CD4-positive, alpha-beta T cell treated with Interleukin-10 for 1 hour (primary cell): ENCODE results near the gene KCNIP3.
"Not testable (repeated sequence)": the region's sequence is repeated elsewhere in the genome, so short reads cannot be mapped to it uniquely, and the experiment has no call there.

Experiments used
- DNase-seq: peaks from one replicate; pipeline ENCODE4 v3.0.0-alpha.2; 2020

Gene KCNIP3

DNA sequence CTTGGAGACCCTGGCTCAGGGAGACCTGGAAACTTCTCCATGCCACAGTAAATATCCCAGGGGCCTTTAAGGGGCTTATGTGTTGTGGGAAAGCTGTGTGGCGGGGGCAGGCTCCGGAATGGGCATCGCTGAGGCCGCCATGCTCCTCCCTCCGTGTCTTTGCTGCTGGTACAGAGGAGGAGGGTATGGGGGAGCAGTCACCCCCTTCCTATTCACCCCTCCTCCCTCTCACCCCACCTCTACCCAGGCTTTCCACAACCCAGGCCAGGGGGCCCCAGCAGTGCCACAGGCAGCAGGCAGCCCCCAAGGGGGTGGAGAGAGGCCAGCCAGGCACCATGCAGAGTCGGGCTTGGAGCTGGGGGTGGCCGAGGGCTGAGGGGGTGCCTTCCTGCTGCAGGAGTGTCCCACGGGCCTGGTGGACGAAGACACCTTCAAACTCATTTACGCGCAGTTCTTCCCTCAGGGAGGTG is 77.3 kb downstream of the KCNIP3 start:
- DNase-seq = no peak

DNA sequence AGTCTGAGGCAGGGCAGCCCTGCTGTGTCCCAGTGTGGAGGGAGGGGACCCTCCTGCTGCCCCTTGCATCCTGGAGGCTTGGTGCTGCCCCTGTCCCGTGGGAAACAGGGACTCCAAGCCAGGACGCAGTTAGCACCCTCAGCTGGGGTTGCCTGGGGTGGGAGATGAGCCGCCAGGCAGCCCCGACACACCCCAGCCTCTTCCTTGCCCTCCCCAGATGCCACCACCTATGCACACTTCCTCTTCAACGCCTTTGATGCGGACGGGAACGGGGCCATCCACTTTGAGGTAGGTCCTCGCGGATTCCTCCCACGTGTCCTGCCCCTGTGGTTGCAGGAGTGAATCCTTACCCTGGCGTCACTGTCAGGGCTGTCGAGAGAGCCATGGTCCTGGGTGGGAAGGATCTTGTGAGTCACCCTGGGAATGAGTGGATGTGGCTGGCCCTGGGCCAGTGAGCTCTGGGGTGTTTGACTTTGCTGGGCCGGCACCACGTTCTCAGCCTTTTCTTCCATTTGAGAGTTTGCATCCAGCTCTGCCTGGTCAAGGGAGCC is 77.8 kb downstream of the KCNIP3 start:
- DNase-seq = no peak

GRCh38 chr2:95375532-95376150 is 78.5 kb downstream of the KCNIP3 start:
- no peak for DNase-seq

GRCh38 chr2:95376311-95377215 is 79.4 kb downstream of the KCNIP3 start:
- DNase-seq = no peak

- no peak for DNase-seq
Observed at GRCh38 chr2:95377216-95378123, 80.3 kb downstream of the KCNIP3 start.

- DNase-seq = not testable (repeated sequence)
Observed at GRCh38 chr2:95378281-95378680, 81.1 kb downstream of the KCNIP3 start.

GRCh38 chr2:95379371-95379831 is 82.3 kb downstream of the KCNIP3 start:
- DNase-seq = no peak

DNA sequence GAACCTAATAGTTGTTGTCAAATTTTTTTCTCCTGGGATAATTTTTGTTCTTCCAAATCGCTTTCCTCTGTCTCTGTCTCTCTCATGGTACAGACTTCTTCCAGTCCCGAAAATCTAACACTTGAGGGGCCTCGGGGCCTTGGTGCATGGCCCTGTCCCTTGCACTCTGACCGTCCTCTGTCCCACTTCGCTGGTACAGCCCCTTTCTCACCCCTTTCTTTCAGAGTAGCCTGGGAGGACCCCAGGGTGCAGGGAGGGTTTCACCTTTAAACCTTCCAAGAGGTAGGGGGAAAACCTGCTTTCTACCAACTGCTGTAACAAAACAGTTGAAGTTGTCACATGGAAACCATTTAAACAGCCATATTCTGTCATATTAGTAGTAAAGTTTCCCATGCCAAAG is 83.1 kb downstream of the KCNIP3 start:
- DNase-seq = no peak

DNA sequence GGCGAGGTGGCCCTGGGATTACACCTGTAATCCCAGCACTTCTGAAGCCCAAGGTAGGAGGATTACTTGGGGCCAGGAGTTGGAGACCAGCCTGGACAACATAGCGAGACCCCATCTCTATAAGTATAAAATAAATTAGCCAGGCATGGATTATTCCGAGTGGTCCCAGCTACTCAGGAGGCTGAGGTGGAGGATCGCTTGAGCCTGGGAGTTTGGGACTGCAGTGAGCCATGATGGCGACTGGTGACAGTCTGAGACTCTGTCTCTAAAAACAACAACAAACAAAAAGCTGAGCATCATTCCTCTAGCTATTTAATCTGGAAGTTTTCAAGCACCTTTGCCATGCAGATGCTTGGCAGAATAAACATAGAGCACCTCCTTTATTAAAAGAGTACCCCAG is 83.6 kb downstream of the KCNIP3 start:
- no peak for DNase-seq

GRCh38 chr2:95381212-95382191 is 84.4 kb downstream of the KCNIP3 start:
- DNase-seq = no peak

DNA sequence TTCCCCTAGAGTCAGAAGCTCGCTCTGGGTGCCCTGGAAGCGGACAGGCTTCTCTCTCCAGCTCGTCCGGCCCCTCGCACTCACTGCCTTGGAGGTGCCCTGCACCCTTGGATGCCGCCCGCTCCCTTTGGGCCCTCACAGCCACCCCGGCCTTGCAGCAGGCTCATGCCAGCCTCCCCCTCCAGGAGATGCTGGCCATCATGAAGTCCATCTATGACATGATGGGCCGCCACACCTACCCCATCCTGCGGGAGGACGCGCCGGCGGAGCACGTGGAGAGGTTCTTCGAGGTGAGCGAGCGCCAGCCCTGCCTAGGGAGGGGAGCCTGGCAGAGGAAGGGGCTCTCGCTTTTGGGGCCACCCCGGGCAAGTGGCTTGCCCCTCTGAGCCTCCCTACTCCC is 85.0 kb downstream of the KCNIP3 start:
- DNase-seq = no peak

DNA sequence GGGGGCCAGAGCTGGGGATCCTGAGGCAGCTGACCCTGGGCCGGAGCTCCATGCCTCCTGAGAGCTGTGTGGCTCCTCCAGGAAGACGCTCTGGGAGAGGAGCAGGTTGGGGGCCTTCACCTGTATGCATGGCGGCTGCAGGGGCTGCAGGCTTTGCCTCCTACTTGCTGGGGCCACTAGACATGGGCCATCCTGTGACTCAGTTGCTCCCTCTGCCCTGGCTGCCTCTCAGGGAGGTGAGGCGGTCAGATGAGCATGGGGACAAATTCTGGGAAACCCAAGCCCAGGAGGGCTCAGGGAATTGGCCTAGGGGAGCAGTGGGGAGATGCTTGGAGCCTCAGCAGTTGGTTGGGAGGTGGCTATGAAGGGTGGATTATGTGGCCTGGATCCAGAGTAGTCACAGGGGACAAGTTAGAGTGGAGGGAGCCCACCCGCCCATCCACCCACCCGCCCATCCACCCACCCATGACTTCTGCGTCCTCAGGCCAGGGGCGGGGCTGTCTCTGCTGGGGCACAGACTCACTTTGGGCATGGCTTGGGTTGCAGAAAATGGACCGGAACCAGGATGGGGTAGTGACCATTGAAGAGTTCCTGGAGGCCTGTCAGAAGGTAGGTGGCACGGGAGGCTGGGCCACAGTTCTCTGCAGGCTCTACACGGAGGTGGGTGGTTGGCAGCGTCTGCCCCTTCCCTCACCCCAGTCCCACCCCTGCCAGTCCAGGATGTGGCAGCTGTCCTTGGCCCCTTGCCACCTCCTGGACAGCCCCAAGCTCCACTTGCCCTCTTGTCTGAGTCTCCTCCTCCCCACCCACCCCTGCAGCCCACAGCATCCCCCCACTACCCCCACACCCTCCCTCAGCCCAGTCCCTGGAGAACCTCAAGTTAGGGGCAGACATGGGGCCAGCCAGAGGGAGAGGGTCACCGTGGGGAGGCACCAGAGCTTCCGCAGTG is 85.8 kb downstream of the KCNIP3 start:
- no peak for DNase-seq

DNA sequence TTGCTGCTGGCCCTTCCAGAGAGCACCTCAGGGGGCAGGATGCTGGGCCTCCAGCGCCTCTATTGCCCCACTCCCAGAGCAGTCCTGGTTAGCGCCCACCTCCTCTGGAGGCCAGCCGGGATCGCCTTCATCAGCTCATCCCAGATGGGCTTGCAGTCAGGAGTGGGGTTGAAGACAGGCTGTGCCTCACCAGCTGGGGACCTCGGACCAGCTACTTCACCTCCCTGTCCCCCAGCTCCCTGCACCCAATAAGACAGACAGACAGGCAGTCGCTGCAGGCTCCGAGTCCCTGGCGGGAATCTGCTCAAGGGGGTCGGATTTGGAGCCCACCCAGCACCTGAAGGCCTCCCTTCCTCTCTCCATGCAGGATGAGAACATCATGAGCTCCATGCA is 86.5 kb downstream of the KCNIP3 start:
- DNase-seq = no peak

GRCh38 chr2:95384854-95385569 is 87.9 kb downstream of the KCNIP3 start:
- DNase-seq = no peak

DNA sequence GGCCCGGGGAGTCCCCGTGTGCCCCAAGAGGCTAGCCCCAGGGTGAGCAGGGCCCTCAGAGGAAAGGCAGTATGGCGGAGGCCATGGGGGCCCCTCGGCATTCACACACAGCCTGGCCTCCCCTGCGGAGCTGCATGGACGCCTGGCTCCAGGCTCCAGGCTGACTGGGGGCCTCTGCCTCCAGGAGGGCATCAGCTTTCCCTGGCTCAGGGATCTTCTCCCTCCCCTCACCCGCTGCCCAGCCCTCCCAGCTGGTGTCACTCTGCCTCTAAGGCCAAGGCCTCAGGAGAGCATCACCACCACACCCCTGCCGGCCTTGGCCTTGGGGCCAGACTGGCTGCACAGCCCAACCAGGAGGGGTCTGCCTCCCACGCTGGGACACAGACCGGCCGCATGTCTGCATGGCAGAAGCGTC is 88.4 kb downstream of the KCNIP3 start:
- DNase-seq = no peak

- DNase-seq = no peak
Observed at GRCh38 chr2:95386031-95386430, 88.9 kb downstream of the KCNIP3 start.

GRCh38 chr2:95387358-95387757 is 90.2 kb downstream of the KCNIP3 start:
- no peak for DNase-seq

DNA sequence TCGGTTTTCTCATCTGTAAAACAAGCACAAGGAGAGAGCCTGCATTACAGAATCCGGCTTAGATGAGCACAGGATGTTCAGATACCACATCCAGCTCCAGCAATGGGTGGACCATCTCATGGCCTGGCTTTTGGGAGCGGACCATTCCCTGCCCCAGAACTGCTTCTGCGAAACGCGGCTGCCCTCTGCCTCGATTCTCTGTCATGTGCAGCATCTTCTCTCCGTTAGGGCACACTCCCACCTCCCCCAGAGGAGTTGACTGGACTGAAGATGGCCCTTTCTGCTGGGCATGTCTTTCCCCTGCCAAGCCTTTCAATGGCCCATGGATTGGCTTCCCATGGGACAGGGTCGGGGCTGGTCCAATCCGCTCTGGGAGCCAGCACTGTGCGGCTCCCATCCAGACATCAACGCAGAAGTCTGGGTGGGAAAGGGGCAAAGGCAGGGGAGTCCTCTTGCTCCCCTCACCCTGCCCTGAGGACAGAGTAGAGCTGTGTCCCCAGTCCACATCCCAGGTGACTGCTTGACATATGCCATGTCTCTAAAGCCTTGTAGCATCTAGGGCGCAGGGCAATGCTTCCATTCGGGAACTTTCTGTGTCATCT is 91.0 kb downstream of the KCNIP3 start:
- no peak for DNase-seq

GRCh38 chr2:95388856-95389244 is 91.7 kb downstream of the KCNIP3 start:
- no peak for DNase-seq
